NCI-H1105 treated with DMSO at 0.1 percent for 48 hours (cell line): ENCODE data around the gene TF.

Experiments
- DNase-seq: peaks from one replicate; lab custom pipeline; 2025; lab: John Stamatoyannopoulos, UW

Gene TF

GRCh38 chr3:133747373-133747772 is 1.2 kb downstream of the TF start:
- DNase-seq = no peak

GRCh38 chr3:133747907-133748639 is 1.9 kb downstream of the TF start:
- DNase-seq = no peak

- no peak for DNase-seq
Observed at GRCh38 chr3:133749427-133750258, 3.5 kb downstream of the TF start.

- DNase-seq = no peak
Observed at GRCh38 chr3:133750259-133750656, 4.1 kb downstream of the TF start.

- no peak for DNase-seq
Observed at GRCh38 chr3:133753107-133753778, 7.0 kb downstream of the TF start.

GRCh38 chr3:133753779-133754164 is 7.6 kb downstream of the TF start:
- DNase-seq = no peak

- no peak for DNase-seq
Observed at GRCh38 chr3:133754455-133754854, 8.3 kb downstream of the TF start.

GRCh38 chr3:133754973-133755828 is 9.0 kb downstream of the TF start:
- no peak for DNase-seq

- no peak for DNase-seq
Observed at GRCh38 chr3:133756716-133757694, 10.8 kb downstream of the TF start.

GRCh38 chr3:133757701-133758567 is 11.7 kb downstream of the TF start:
- no peak for DNase-seq

GRCh38 chr3:133758568-133758928 is 12.4 kb downstream of the TF start:
- no peak for DNase-seq

GRCh38 chr3:133758964-133759739 is 13.0 kb downstream of the TF start:
- DNase-seq = no peak

GRCh38 chr3:133759740-133760305 is 13.6 kb downstream of the TF start:
- DNase-seq = no peak

- DNase-seq = no peak
Observed at GRCh38 chr3:133760916-133761315, 14.7 kb downstream of the TF start.

- no peak for DNase-seq
Observed at GRCh38 chr3:133761605-133762484, 15.7 kb downstream of the TF start.

- DNase-seq = no peak
Observed at GRCh38 chr3:133762539-133762938, 16.3 kb downstream of the TF start.

- DNase-seq = no peak
Observed at GRCh38 chr3:133763797-133764683, 17.8 kb downstream of the TF start.
